B cell (primary cell): Measurements from ENCODE around the gene CTSH. TPM values are rescaled to one million over a fixed set of nuclear protein-coding genes. Genes with fewer than 3 reads are reported as not detected.
"Not testable (repeated sequence)": the region's sequence is repeated elsewhere in the genome, so short reads cannot be mapped to it uniquely, and the experiment has no call there.

ENCODE experiments used
- ATAC-seq: fragments of 200-7000 bp; cut with Tn5 transposase; one replicate; pipeline ENCODE4 v1.10.0; 2021; ENCODE audit warnings: low read depth, mild to moderate bottlenecking, moderate number of reproducible peaks, moderate library complexity
- CTCF ChIA-PET: fragments of 350-600 bp; sonication (Branson Sonifier 250); formaldehyde crosslinking; loops from one replicate; lab custom pipeline; 2021; ENCODE audit warnings: antibody characterized with exemption, inconsistent platforms; lab: Charles Lee
- POLR2A ChIA-PET: fragments of 350-600 bp; sonication (Branson Sonifier 250); formaldehyde crosslinking; loops from one replicate; lab custom pipeline; 2021; ENCODE audit warnings: antibody characterized with exemption; lab: Charles Lee
- DNase-seq: peaks from one replicate; pipeline ENCODE4 v3.0.0; 2013
- H2AFZ ChIP-seq: 2 replicates; pipeline ENCODE4 v1.6.1; 2012; ENCODE audit warnings: mild to moderate bottlenecking, low read depth, low read length; ENCODE audit not compliant: insufficient read depth, poor library complexity, severe bottlenecking
- H3K27ac ChIP-seq, 2 donors: 1 replicate in 1 of 2; 2 replicates in 1 of 2; pipeline ENCODE4 v1.5.1; 2012 to 2013; ENCODE audit warnings: low read length in 2 of 2, mild to moderate bottlenecking in 2 of 2, moderate library complexity in 1 of 2
- H3K27me3 ChIP-seq, 4 experiments: fragments of 200-600 bp in 1 of 4; sonication (generic) in 1 of 4; replicated peaks in 1 of 4; 1 replicate in 2 of 4; 2 replicates in 2 of 4; pipeline versions ENCODE4 v1.6.1 to v1.7.0; 2013 to 2016; ENCODE audit warnings: low read length in 3 of 4, mild to moderate bottlenecking in 2 of 4, mixed read lengths in 1 of 4, moderate library complexity in 1 of 4; ENCODE audit not compliant: insufficient read depth in 4 of 4, control insufficient read depth in 3 of 4; ENCODE audit errors: control extremely low read depth in 1 of 4
- H3K36me3 ChIP-seq, 2 experiments: replicated peaks in 1 of 2; 1 replicate in 1 of 2; 2 replicates in 1 of 2; pipeline versions ENCODE4 v1.6.1 to v1.7.1; 2013; ENCODE audit warnings: low read length in 1 of 2; ENCODE audit not compliant: insufficient read depth in 2 of 2, control insufficient read depth in 1 of 2; ENCODE audit errors: control extremely low read depth in 1 of 2, extremely low read depth in 1 of 2
- H3K4me1 ChIP-seq, 2 donors: fragments of 200-600 bp in 1 of 2; sonication (generic) in 1 of 2; 1 replicate in 1 of 2; 2 replicates in 1 of 2; pipeline versions ENCODE4 v1.5.1 to v1.6.1; 2013 to 2017; ENCODE audit warnings: low read length in 2 of 2; ENCODE audit not compliant: control insufficient read depth in 2 of 2, insufficient read depth in 2 of 2
- H3K4me2 ChIP-seq: replicated peaks from 2 replicates; pipeline ENCODE3; 2012; ENCODE audit warnings: mild to moderate bottlenecking, low read depth, low read length; ENCODE audit not compliant: poor library complexity, severe bottlenecking
- H3K4me3 ChIP-seq, 5 experiments: fragments of 200-600 bp in 1 of 5; sonication (generic) in 1 of 5; 1 replicate in 3 of 5; 2 replicates in 2 of 5; pipeline versions ENCODE4 v1.5.1 to v1.7.0; 2011 to 2016; ENCODE audit warnings: low read length in 4 of 5, mild to moderate bottlenecking in 4 of 5, low read depth in 2 of 5, control low read depth in 1 of 5, moderate library complexity in 1 of 5; ENCODE audit not compliant: insufficient read depth in 1 of 5; ENCODE audit errors: control extremely low read depth in 1 of 5, extremely low read depth in 1 of 5
- H3K79me2 ChIP-seq: fragments of 200-600 bp; sonication (generic); one replicate; pipeline ENCODE4 v1.6.0; 2016; ENCODE audit warnings: low read length; ENCODE audit not compliant: control insufficient read depth, insufficient read depth
- H3K9ac ChIP-seq: fragments of 200-600 bp; sonication (generic); 2 replicates; pipeline ENCODE4 v1.6.1; 2017; ENCODE audit warnings: mild to moderate bottlenecking, low read length, moderate library complexity
- H3K9me3 ChIP-seq, 3 donors: one replicate each; pipeline versions ENCODE4 v1.6.1 to v1.7.1; 2013; ENCODE audit warnings: low read length in 2 of 3; ENCODE audit not compliant: control insufficient read depth in 2 of 3, insufficient read depth in 1 of 3; ENCODE audit errors: control extremely low read depth in 1 of 3
- H4K20me1 ChIP-seq: 2 replicates; pipeline ENCODE4 v1.6.0; 2012; ENCODE audit warnings: mild to moderate bottlenecking, low read length; ENCODE audit not compliant: insufficient read depth, control insufficient read depth, poor library complexity, severe bottlenecking
- H3K27ac Mint-ChIP-seq: one replicate; pipeline ENCODE4 v1.8.0; 2021; ENCODE audit warnings: mixed read lengths
- H3K27me3 Mint-ChIP-seq: one replicate; pipeline ENCODE4 v1.8.0; 2021; ENCODE audit warnings: mixed read lengths
- H3K4me1 Mint-ChIP-seq: one replicate; pipeline ENCODE4 v1.8.0; 2021; ENCODE audit warnings: mixed read lengths
- H3K4me3 Mint-ChIP-seq: one replicate; pipeline ENCODE4 v1.8.0; 2021; ENCODE audit warnings: mixed read lengths
- H3K9me3 Mint-ChIP-seq: one replicate; pipeline ENCODE4 v1.8.0; 2022; ENCODE audit warnings: mixed read lengths; ENCODE audit not compliant: insufficient read depth
- CTCF ChIP-seq: fragments of 200-600 bp; IDR thresholded peaks from one replicate; pipeline ENCODE4 v1.8.0; 2022; ENCODE audit warnings: antibody characterized with exemption, mild to moderate bottlenecking
- EZH2 ChIP-seq: IDR thresholded peaks from 2 replicates; pipeline ENCODE4 v1.6.1; 2012; ENCODE audit warnings: borderline replicate concordance, low read depth, mild to moderate bottlenecking, moderate library complexity, low read length; ENCODE audit not compliant: insufficient read depth, poor library complexity, severe bottlenecking
- WGBS: methylation state at CpG from one replicate; pipeline ENCODE4 v1.1.5; 2013; ENCODE audit warnings: missing lambda C conversion rate; ENCODE audit not compliant: insufficient coverage; 5-methylcytosine and 5-hydroxymethylcytosine counted together
- intact Hi-C: fragments of 100-400 bp; cut with micrococcal nuclease; formaldehyde crosslinking; loops from one replicate; pipeline ENCODE4 v1.10.0; 2022
- polyA plus RNA-seq: library from polyadenylated mRNA; depleted of rRNA; stranded (reverse); fragments of >200 nt; gene quantifications from 2 replicates; pipeline ENCODE4 v1.2.3, GENCODE V29; 2012
- total RNA-seq, 2 donors: library from RNA; stranded (reverse); fragments of 120-200 nt in 1 of 2; gene quantifications; 1 replicate in 1 of 2; 2 replicates in 1 of 2; pipeline versions ENCODE4 v1.2.3 to v1.2.4, GENCODE V29; 2013 to 2022

Gene CTSH
- total and polyA plus RNA-seq, 2 donors (not counting 1 experiment from before 2014, with no cell fraction given), result 399 to 441 TPM

DNA sequence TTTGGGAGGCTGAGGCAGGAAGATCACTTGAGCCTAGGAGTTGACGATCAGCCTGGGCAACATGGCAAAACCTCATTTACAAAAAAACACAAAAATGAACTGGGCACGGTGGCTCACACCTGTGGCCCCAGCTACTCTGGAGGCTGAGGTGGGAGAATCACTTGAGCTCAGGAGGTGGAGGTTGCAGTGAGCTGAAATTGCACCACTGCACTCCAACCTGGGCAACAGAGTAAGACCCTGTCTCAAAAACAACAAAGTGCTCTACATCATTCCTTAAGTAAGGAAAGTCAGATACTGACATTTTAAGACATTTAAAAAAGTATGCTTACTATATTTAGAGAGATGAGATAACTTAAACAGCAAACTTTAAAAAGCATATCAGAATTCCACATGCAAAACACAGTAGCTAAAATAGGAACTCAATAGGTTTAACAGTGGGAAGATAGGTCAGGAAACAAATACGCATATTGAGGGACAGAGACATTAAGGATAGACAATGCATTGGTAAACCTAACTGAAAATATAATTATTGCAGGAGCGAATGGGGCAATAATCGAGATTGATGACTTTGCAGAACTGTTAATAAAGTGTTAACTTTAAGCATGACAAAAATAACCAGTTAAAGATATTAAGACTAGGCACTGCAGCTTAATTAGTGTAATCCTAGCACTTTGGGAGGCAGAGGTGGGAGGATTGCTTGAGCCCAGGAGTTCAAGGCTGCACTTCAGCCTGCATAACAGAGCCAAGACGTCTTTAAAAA is 40.1 kb downstream of the CTSH start:
- H3K9ac ChIP-seq, result no peak overlapping the region

GRCh38 chr15:78902281-78903032 is 42.4 kb downstream of the CTSH start:
- H3K9me3 ChIP-seq, H3K9ac ChIP-seq, H3K4me3 ChIP-seq, H3K9me3 Mint-ChIP-seq, H3K4me1 ChIP-seq, H3K4me3 Mint-ChIP-seq, H3K27me3 Mint-ChIP-seq, H3K27ac Mint-ChIP-seq, H3K27ac ChIP-seq, H3K4me2 ChIP-seq, ATAC-seq, POLR2A ChIA-PET, H3K27me3 ChIP-seq, H2AFZ ChIP-seq, H3K79me2 ChIP-seq, H3K4me1 Mint-ChIP-seq, DNase-seq: not testable (repeated sequence)
- CTCF ChIA-PET, result interaction anchor here (0.9 to 11.3 kb wide), 3 partner anchors 27 to 282 kb away, joined by 3 to 248 read pairs (median 3); no protein-coding TSS in a partner anchor
- intact Hi-C loops, result loop anchor here (10.0 kb wide), 1 partner anchor 288 kb away; no protein-coding TSS in a partner anchor
- WGBS, result 90% methylated on average over 4 of the region's 13 CpGs
- Histone ChIP-seq H4K20me1 (peaks cover 54% of the 10 kb centered on the region), H3K36me3 (peaks cover 12 to 81% of the 10 kb centered on the region in 2 experiments)

More for the DNA sequence above, 40.1 kb downstream of the CTSH start:
- Histone ChIP-seq H3K36me3 (peaks cover 6 to 70% of the 10 kb centered on the region in 2 experiments), H3K4me3 (no peak overlapping the region), H3K4me2 (no peak overlapping the region), H3K27ac (no peak overlapping the region), H3K4me1 (no peaks in the 10 kb centered on the region), H2AFZ (no peak overlapping the region), H3K9me3 (no peaks in the 10 kb centered on the region), H3K27me3 (no peaks in the 10 kb centered on the region), H3K79me2 (peaks cover 5% of the 10 kb centered on the region), H4K20me1 (peaks cover 39% of the 10 kb centered on the region)
- ChIA-PET POLR2A (no interaction called here), CTCF (interaction anchor here (0.6 to 11.4 kb wide), 5 partner anchors 14 to 279 kb away, joined by 3 to 248 read pairs (median 3); no protein-coding TSS in a partner anchor)
- Mint-ChIP-seq H3K4me3 (no peak overlapping the region), H3K27me3 (no peaks in the 10 kb centered on the region), H3K27ac (no peak overlapping the region), H3K9me3 (no peaks in the 10 kb centered on the region), H3K4me1 (peaks cover 9% of the 10 kb centered on the region)
- no peak for DNase-seq
- intact Hi-C loops, result loop anchor here (10.0 kb wide), 1 partner anchor 290 kb away; no protein-coding TSS in a partner anchor
- no peak for ATAC-seq
- TF ChIP-seq CTCF (no peak), EZH2 (no peak)
- no CpG with 5 or more reads among the region's 6 CpGs for WGBS

DNA sequence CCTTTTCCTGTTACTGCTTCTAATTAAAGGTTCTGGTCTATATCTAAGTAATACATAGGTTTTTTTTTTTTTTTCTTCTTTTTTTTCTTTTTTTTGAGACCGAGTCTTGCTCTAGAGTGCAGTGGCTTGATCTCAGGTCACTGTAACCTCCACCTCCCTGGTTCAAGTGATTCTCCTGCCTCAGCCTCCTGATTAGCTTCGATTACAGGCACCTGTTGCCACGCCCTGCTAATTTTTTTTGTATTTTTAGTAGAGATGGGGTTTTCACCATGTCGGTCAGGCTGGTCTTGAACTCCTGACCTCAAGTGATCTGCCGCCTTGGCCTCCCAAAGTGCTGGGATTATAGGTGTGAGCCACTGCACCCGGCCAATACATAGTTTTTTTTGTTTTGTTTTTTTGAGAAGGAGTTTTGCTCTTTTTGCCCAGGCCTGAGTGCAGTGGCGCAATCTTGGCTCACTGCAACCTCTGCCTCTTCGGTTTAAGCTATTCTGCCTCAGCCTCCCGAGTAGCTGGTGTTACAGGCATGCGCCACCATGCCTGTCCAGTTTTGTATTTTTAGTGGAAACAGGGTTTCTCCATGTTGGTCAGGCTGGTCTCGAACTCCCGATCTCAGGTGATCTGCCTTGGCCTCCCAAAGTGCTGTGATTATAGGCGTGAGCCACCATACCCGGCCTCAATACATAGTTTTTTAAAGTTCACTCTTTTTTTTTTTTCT is 43.9 kb downstream of the CTSH start:
- not testable (repeated sequence) for H3K9me3 ChIP-seq, DNase-seq, H3K4me2 ChIP-seq, H3K79me2 ChIP-seq, H3K27me3 ChIP-seq, H3K4me1 ChIP-seq, H3K9ac ChIP-seq, H3K27me3 Mint-ChIP-seq, H3K4me3 ChIP-seq, H2AFZ ChIP-seq, H3K4me1 Mint-ChIP-seq, H3K9me3 Mint-ChIP-seq, H3K27ac Mint-ChIP-seq, ATAC-seq, H3K27ac ChIP-seq, H3K4me3 Mint-ChIP-seq
- CTCF ChIA-PET, result interaction anchor here (1.8 kb wide), 1 partner anchor 9 kb away, joined by 4 read pairs; no protein-coding TSS in a partner anchor
- WGBS, result 93% methylated on average over 9 of the region's 14 CpGs
- intact Hi-C loops, result loop anchor here (10.0 kb wide), 1 partner anchor 286 kb away; no protein-coding TSS in a partner anchor
- Histone ChIP-seq H3K36me3 (peaks cover 11 to 76% of the 10 kb centered on the region in 2 experiments), H4K20me1 (peaks cover 64% of the 10 kb centered on the region)
- POLR2A ChIA-PET, result interaction anchor here (0.7 kb wide), 1 partner anchor 17 kb away, joined by 3 read pairs; no protein-coding TSS in a partner anchor
